Camera-type eye (tissue), 1 donor: Measurements from ENCODE around the gene NKX3-2. TPM values are rescaled to one million over a fixed set of nuclear protein-coding genes. Genes with fewer than 3 reads are reported as not detected.

Source experiments
- total RNA-seq: library from RNA; depleted of rRNA; stranded (reverse); fragments of >200 nt; gene quantifications from one replicate; pipeline ENCODE4 v1.2.3, GENCODE V29; 2014

The NKX3-2 gene
- 0.49 TPM for total RNA-seq

GRCh38 chr4:13543839-13544605 lies at the start of gene NKX3-2:
Gene NKX3-2 (minus strand): TSS chr4:13544508. CDS start chr4:13544414, 94 bp downstream.

Other genes starting within 250 kb of the NKX3-2 start
- gene RAB28, start 60.2 kb downstream of the NKX3-2 start, total RNA-seq = 46.8 TPM
- 84.6 TPM for gene BOD1L1, start 83.2 kb upstream of the NKX3-2 start, total RNA-seq